HPDE6-E6E7 (cell line): ENCODE measurements around the gene OTOGL.
"Not testable (repeated sequence)": the region's sequence is repeated elsewhere in the genome, so short reads cannot be mapped to it uniquely, and the experiment has no call there.

ENCODE experiments used
- DNase-seq: peaks from one replicate; pipeline ENCODE4 v3.0.0; 2011; ENCODE audit warnings: missing footprints; ENCODE audit errors: extremely low spot score

The OTOGL gene

DNA sequence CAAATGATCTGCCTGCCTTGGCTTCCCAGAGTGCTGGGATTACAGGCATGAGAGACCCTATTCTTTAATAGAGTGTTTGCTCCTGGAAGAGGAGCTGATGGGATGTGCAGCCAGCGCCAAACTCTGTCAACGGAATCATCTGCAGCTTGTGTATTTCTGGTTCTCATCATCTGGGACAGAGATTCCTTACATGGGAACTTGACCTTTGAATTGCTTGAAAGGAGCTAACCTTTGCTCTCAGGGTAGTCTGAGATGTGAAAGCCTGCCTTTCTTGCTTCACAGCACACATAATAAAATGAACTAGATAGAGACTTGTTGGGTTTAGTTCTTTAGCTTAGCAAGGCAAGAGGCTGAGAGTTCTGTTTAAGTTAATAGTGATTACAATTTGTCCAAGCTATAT lies 120.0 kb downstream of the OTOGL start:
- DNase-seq, result no peak

DNA sequence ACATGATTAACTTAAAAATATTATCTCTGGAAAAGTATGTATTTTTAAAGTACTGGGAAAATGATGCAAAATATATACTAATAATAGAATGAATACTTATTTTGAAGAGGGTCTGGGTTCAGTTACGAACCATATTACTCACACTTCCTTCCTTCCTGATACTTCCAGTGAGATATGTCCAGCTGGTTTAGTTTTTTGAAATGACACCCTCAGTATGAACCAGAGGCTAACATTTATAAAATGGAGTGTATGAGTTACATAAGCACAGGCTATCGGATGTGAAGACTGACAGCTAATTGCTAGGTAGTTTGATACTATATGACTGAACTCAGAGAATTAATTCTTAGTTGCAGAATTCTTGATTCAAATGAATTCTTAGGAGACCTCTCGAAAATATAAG lies 122.9 kb downstream of the OTOGL start:
- DNase-seq, result no peak

DNA sequence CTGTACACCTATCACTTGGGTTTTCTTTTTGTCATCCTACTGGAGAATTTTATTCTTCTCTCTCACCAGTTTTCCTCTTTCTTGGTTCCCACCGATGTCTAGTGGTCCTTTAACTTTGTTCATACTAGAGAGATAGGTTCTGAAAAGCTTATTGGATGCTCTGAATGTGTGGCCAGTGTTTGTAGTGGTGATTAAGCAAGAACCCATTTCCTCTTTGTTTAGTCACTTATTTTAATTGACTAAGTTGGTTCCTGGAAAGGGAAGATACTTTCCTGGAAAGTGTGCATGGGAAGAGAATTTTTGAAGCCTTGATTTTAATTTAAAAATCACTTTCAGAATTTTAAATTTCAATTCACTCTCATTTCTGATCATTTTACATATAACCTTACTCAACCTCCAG lies 127.2 kb downstream of the OTOGL start:
- no peak for DNase-seq

DNA sequence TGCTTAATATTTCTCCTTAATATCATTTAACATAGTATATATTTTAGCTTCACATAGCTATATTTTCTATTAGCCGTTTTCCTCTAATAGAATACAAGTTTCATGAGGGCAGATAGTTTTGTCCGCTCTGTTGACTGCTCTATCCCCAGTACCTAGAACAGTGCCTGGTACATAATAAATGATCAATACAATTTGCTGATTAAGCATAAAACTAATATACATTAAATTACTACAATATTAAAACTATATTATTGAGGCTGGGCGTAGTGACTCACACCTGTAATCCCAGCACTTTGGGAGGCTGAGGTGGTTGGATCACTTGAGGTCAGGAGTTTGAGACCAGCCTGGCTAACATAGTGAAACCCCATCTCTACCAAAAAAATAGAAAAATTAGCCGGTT lies 128.6 kb downstream of the OTOGL start:
- DNase-seq, result not testable (repeated sequence)

DNA sequence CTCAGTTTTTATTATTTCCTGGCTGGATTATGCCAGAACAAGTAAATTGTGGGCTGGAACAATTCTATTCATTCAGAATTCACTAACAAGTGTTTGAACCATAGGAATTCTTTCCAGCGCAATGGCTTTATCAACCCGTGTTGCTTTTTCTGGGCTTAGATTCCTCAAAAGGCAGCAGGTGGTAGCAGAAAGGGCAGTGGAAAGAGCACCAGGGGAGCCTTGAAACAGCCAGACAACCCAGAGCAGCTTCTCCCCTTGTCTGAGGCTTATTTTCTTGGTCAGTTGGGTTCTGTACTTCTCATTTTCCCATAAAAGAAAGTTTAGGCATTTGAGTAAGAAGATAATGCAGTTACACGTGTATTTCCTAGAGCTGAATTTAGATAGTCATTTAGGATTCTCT lies 130.7 kb downstream of the OTOGL start:
- DNase-seq, result no peak

DNA sequence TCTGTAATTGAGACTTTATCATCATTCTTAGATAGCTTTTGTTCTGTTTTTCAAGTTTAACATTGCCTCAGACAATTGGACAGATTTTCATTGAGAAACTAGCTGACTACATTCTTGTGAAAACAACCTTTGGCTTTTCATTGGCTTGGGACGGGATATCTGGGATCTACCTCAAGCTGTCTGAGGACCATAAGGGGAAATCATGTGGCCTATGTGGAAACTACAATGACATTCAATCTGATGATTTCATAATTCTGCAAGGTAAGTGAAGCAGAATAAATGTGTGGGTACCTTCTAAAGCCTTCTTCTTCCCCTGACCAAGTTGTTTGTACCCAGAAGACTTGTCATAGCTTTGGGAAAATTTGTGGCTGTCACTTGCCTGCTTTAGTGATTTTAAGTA lies 133.5 kb downstream of the OTOGL start:
- no peak for DNase-seq

DNA sequence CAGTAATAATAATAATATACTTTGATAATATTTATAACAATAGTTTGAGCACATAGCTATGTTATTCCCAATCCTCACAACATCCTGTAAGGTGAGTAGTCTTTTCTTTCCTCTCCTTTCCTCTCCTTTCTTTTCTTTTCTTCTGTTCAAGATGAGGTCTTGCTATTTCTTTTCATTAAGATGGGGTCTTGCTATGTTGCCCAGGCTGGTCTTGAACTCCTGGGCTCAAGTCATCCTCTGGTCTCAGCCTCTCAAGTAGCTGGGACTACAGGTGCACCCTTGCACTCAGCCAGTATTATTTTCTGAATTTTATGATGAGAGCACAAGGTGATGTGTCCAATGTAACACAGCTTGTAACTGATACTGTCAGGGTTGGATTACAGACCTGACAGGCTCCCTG lies 134.6 kb downstream of the OTOGL start:
- no peak for DNase-seq

DNA sequence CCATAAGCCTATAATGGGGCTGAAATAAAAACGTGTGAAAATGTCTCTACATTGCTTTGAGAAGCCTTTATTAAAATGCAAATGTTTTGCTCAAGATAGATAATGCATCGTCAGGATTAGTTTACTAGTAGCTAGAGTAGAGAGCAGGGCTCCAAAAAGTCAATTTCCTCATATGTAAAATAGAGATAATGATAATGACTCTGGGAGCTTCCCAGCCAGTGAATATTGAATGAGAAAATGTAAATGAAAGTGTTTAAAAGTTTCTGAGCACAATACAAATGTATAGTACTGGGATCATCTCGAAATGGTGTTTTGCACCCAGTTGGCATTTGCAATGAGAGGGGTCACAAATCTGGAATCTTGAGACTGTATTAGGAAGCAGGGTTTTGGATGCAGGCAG lies 135.3 kb downstream of the OTOGL start:
- DNase-seq, result no peak

DNA sequence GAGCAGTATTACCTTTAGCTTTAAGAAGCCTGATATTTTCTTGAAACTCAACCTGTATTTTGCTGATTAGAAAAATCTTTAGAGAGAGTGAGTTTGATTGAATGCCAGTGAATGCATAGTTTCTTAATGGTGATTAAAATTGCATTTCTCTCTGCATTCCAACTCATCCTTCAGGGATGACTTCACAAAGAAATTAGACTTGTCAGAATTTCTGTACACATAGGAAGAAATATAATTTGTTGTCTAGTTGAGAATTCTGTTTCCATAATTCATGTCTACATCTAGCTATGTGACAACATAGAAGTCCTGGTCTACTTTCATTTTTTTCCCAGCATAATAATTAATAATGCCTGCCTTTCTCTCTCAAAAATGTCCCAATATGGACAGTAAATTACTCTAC lies 136.6 kb downstream of the OTOGL start:
- DNase-seq, result no peak

DNA sequence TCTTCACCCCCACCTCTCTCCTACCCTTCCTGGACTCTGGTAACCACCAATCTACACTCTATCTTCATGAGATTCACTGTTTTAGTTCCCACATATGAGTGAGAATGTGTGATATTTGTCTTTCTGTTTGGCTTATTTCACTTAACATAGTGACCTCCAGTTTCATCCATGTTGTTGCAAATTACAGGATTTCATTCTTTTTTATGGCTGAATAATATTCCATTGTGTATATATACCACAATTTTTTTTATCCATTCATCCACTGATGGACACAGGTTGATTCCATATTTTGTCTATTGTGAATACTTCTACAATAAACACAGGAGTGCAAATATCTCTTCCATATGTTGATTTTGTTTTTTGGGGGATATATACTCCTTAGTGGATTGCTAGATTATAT lies 140.5 kb downstream of the OTOGL start:
- DNase-seq, result no peak

DNA sequence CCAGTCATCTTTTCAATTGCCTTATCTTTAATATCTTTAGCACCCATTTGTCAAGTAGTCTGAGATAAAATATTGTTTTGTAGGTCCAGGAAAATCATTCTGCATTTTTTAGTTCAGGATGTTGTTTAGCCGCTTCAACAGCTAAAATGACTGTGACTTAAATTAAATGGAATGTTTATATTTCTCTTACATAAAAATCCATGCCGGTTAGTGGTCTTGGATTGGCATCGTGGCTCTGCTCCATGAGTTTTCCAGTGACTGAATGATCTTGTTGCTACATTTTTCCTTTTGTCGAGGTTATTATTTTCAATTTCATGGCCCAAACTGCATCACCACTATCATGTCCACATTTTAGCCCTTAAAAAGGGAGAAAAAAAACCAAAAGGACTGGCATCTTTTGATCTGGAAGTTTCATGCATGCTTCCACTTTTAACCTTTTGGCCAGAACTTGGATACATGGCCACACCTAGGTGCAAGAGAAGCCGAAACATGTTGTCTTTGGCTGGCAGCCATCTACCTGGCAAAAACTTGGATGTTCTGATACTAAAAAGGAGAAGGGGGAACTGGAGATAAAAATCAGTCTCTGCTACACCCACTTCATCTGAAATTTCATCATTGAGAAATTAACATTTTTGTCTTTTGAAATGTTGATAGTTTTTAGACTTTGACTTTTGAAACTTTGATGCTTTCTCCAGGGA lies 142.4 kb downstream of the OTOGL start:
- DNase-seq, result no peak

DNA sequence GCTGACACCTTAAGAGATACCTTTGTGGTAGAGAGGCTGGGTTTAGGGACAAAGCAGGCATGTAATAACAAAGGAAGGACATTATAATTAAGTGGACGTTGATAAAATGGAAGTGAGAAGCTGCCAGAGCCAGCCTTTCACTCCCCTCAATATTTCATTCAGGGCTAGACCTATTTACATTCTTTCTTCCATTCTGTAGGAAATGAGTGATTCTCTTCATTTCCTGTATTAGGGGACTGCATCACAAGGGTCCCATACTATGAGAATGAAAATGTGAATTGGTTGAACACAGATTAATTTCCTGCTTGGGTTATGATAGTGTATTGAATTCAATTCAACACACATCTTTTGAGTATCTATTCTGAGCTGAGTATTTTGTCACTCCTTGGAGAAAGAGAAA lies 143.0 kb downstream of the OTOGL start:
- no peak for DNase-seq

DNA sequence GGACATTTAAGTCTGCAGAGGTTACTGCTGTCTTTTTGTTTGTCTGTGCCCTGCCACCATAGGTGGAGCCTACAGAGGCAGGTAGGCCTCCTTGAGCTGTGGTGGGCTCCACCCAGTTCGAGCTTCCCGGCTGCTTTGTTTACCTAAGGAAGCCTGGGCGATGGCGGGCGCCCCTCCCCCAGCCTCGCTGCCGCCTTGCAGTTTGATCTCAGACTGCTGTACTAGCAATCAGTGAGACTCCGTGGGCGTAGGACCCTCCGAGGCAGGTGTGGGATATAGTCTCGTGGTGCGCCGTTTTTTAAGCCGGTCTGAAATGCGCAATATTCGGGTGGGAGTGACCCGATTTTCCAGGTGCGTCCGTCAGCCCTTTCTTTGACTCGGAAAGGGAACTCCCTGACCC lies 150.2 kb downstream of the OTOGL start:
- not testable (repeated sequence) for DNase-seq

DNA sequence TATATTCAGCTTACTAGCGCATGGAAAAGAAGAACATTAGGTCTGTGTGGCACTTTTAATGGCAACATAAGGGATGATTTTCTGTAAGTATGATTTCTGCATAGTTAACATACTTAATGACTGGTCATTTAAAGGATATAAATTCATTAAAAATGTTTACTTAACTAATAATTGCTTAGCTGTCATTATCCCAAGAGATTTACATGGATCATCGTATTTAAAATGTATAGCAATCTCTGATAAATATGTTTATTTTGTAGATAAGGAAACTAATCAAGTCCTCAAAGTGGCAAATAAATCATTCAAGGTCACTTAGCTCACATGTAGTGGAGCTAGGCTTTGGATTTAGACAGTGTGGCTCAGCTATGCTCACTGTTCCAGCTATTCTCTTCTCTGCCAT lies 158.6 kb downstream of the OTOGL start:
- no peak for DNase-seq

DNA sequence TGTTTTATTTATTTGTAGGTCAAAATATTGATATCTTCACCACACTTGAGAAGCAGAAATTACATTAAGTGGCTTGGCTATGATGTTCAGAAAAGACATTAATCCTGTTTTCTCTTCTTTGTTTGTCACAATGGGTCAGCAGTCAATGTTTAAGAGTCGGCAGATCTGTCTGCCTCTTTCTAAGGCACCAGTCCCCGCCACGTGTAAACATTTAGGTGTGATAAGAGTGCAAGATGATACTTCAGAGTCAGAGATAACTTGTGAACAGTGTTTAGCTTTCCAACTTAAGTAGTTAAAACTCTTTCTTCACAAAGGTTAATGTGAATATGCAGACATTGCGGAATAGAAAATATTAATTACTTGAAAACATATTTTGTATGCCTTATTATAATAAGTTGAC lies 160.9 kb downstream of the OTOGL start:
- DNase-seq, result no peak

DNA sequence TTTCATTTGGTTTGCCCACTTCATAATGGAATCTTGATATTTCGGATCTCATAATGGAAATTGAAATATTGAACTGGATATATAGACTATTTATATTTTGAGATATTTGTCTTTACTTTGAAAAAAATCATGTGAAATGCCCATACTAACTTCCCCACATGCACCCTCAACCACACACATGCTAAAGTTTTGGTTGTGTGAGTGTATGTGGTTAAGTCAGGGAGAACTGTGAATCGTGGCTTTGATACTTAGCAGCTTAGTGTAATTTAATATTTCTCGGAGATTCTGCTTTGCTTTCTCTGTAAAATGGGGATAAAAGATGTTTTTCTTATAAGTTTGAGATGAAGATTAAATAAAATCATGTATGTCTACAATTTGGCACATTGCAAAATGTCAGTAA lies 162.1 kb downstream of the OTOGL start:
- no peak for DNase-seq

DNA sequence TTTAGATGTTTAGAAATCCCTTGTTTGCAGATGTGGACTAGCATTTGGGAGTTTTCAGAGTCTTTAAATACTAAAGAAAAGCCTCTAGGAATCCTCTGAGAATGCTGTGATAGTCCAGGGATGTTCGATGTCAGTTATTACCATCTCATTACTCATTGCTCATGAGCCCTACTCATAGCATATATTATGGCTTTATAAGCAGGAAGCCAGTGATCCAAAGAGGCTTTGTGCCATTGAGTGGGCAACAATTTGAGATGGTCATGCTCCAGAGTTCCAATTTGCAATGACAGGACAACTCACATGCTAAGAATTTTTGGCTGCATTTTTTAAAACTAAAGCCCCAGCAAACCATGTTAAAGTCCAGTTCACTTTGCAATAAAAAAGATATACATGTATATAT lies 163.0 kb downstream of the OTOGL start:
- no peak for DNase-seq

DNA sequence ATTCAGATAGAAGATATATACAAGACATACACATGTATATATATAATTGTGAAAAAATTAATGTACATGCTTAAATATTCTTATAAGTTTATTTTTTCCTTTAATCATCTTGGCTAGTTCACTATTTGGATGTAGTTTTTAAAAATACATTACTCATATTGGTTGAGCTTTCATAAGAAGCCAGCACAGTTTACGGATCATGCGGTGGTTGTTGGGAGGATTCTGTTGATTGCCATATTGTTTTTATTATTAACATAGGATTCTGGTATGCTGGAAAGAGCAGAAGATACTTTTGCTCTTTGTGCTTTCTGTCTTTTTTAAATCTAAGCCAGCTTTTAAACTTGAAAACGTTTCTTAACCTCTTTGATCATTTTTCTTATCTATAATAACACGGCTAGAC lies 163.4 kb downstream of the OTOGL start:
- DNase-seq, result no peak

DNA sequence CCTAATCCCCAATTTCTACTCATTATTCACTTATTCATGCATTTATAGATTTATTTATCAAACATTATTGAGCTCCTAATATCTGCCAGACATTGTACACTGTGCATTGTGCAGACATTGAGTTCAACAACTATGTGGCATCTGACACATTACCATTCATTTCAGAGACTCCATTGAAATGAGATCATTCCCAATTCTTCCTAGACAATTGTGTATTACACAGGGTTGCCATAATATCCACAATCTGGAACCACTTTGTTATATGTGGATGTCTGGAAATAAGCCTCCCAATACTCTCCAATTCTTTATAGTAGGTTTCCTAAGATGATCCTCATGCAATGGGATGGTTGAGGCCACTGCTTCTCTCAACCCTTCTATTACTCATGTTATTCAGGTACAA lies 165.0 kb downstream of the OTOGL start:
- DNase-seq, result no peak

DNA sequence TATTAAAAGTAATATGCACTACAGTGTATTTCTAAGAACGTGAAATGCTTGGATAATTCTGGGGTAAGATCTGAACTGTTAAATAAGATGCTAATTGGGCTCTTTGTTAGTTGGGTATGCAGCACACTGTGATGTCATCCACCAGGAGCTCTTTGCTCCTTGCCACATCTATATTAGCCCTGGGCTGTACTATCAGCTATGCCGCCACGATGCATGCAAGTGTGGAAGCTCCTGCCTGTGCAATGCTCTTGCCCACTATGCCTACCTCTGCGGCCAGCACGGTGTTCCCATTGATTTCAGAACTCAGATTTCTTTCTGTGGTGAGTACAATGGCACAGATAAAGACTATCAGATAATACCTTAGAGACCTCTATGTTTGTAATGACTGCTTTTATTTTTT lies 165.6 kb downstream of the OTOGL start:
- no peak for DNase-seq

DNA sequence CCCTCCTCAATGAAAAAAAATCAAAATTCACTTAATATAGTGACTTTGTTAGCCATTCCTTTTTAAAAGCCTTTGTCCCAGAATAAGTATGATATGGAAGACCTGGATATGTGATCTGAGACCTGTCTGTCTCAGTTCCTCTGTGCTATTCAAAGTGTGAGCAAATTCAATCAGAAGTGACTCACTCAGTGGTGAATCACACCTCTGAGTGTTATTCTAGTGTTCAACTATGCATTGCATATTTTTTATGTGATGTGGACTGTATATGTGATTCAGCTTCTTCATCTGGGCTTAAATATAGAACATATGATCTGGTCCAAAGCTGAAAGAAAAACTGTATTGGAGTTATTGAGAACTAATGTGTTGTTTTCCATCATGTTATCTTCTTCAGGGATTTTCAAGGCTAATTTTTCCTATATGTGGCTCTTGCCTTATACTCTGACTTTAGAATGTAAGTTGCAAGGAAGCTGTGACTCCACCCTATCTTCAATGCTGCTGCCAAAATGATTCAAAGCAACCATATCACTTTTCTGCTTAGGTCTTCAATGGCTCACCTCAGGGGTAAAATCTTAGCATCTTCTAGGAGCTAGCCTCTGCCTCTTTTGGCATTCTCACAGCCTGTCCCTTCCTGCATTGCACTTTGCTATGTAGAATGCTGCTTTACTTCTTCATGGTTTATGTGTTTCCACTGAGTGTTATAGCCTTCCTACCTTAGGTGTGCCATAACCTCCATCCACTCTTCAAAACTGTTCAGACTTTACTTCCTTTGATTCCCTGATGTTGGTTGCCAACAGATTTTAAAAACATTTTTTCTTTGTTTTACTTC lies 169.8 kb downstream of the OTOGL start:
- peak; percentile 55 for DNase-seq

DNA sequence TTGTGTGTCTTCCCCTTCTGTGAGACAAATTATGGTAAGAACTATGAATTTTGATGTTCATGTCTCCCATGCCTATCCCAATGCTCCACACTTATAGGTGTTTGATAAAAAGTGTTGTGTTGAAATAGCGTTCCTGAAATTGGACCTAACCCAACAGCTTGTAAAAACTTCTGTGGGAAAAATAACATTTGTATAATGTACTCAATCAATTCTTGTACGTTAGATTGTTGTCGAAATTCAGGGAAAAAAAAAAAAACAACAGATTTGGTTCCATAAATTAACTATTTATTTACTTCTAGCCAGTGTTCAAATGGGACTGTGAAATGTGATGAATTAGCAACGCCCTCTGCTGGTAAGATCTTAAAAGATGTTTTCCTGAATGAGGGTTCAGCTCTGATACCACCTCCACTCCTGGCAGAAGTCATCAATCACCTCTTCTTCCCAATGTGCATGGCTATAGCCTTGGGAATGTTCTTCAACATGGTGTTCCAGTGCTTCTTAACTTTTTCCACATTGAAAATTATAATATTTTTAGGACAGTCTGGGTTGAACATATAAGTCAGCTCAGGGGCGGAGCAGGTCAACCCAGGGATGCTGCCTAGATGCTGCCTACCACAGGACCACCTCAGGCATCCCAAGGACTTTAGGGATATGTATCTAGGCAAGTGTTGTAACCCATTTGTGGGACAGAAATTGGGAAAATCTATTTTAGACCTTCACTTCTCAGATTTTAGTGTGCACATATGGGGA lies 170.6 kb downstream of the OTOGL start:
- DNase-seq, result no peak

DNA sequence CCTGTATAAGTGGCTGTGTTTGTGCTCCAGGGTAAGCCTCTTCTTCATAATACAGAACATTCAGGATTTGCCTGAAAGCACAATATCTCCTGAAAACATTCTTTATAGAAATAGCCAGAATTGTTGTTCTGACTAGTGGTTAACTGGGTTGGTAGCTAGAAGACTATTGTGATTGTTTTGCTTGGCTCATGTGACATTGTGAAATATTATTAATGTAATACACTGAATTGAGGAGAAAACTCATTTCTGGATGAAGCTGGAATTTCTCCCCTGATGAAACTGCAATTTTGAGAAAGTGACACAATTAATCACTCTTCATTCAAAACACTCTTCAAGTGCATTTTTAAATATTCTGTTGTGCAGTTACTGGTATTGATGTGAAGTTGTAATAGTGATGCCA lies 172.4 kb downstream of the OTOGL start:
- DNase-seq, result no peak
